GM19397 (cell line): ENCODE results near the gene ZNF423.

Experiments used
- ATAC-seq: cut with Tn5 transposase; IDR thresholded peaks from one replicate; pipeline ENCODE4 v1.9.1; 2021; ENCODE audit warnings: mild to moderate bottlenecking, moderate library complexity; ENCODE audit not compliant: unreplicated experiment

Gene ZNF423

GRCh38 chr16:49849754-49850108 lies 6.2 kb downstream of the ZNF423 start:
- ATAC-seq = no peak

GRCh38 chr16:49849037-49849753 lies 6.7 kb downstream of the ZNF423 start:
- ATAC-seq = no peak

- no peak for ATAC-seq
Observed at GRCh38 chr16:49848530-49848929, 7.4 kb downstream of the ZNF423 start.

- no peak for ATAC-seq
Observed at GRCh38 chr16:49846800-49847199, 9.1 kb downstream of the ZNF423 start.

GRCh38 chr16:49844359-49844758 lies 11.6 kb downstream of the ZNF423 start:
- no peak for ATAC-seq

- ATAC-seq = no peak
Observed at GRCh38 chr16:49843758-49844157, 12.2 kb downstream of the ZNF423 start.

- no peak for ATAC-seq
Observed at GRCh38 chr16:49842972-49843371, 12.9 kb downstream of the ZNF423 start.

- no peak for ATAC-seq
Observed at GRCh38 chr16:49839017-49839825, 16.7 kb downstream of the ZNF423 start.

- no peak for ATAC-seq
Observed at GRCh38 chr16:49838441-49839016, 17.4 kb downstream of the ZNF423 start.

- ATAC-seq = no peak
Observed at GRCh38 chr16:49837688-49838410, 18.1 kb downstream of the ZNF423 start.

GRCh38 chr16:49836668-49837067 lies 19.2 kb downstream of the ZNF423 start:
- ATAC-seq = no peak

GRCh38 chr16:49836218-49836617 lies 19.7 kb downstream of the ZNF423 start:
- no peak for ATAC-seq

- no peak for ATAC-seq
Observed at GRCh38 chr16:49835161-49835777, 20.6 kb downstream of the ZNF423 start.

GRCh38 chr16:49834531-49835151 lies 21.3 kb downstream of the ZNF423 start:
- ATAC-seq = no peak

- ATAC-seq = no peak
Observed at GRCh38 chr16:49833796-49834530, 21.9 kb downstream of the ZNF423 start.

- ATAC-seq = no peak
Observed at GRCh38 chr16:49833085-49833484, 22.8 kb downstream of the ZNF423 start.

GRCh38 chr16:49832177-49832576 lies 23.7 kb downstream of the ZNF423 start:
- ATAC-seq = no peak

- ATAC-seq = no peak
Observed at GRCh38 chr16:49830873-49831272, 25.0 kb downstream of the ZNF423 start.

- no peak for ATAC-seq
Observed at GRCh38 chr16:49828533-49829267, 27.2 kb downstream of the ZNF423 start.
